Neural cell (in vitro differentiated cells): ENCODE data around the gene PCED1B. TPM values are rescaled to one million over a fixed set of nuclear protein-coding genes. Genes with fewer than 3 reads are reported as not detected.

Experiments
- H2AFZ ChIP-seq: fragments of 200-600, 300-800 bp; sonication (generic), shearing (Covaris generic); 2 replicates; pipeline ENCODE4 v1.6.0; 2014; ENCODE audit warnings: low read depth, mild to moderate bottlenecking, antibody characterized with exemption, low read length, moderate library complexity
- H3F3A ChIP-seq: fragments of 200-600 bp; shearing (Covaris generic); 2 replicates; pipeline ENCODE4 v1.6.1; 2016; ENCODE audit warnings: mild to moderate bottlenecking, moderate library complexity, mixed read lengths, antibody characterized with exemption, low read length; ENCODE audit not compliant: insufficient read depth, poor library complexity, severe bottlenecking
- H3K27ac ChIP-seq: fragments of 200-600, 300-800 bp; sonication (generic), shearing (Covaris generic); 2 replicates; pipeline ENCODE4 v1.5.1; 2014; ENCODE audit warnings: mild to moderate bottlenecking, low read length, moderate library complexity
- H3K27me3 ChIP-seq: fragments of 300-800, 200-600 bp; sonication (generic), shearing (Covaris generic); 2 replicates; pipeline ENCODE4 v1.6.0; 2014; ENCODE audit warnings: mild to moderate bottlenecking, low read depth, low read length, moderate library complexity; ENCODE audit not compliant: insufficient read depth
- H3K36me3 ChIP-seq: fragments of 300-800, 200-600 bp; sonication (generic), shearing (Covaris generic); 2 replicates; pipeline ENCODE4 v1.5.1; 2014; ENCODE audit warnings: mild to moderate bottlenecking, antibody characterized with exemption, low read length, moderate library complexity; ENCODE audit not compliant: insufficient read depth
- H3K4me2 ChIP-seq: fragments of 300-800, 200-600 bp; sonication (generic), shearing (Covaris generic); 2 replicates; pipeline ENCODE4 v1.6.0; 2014; ENCODE audit warnings: mild to moderate bottlenecking, low read length
- H3K4me3 ChIP-seq: fragments of 300-800, 200-600 bp; sonication (generic), shearing (Covaris generic); 2 replicates; pipeline ENCODE4 v1.5.1; 2014; ENCODE audit warnings: mild to moderate bottlenecking, low read length, moderate library complexity
- H3K79me2 ChIP-seq: fragments of 200-600 bp; shearing (Covaris generic); replicated peaks from 2 replicates; pipeline ENCODE4 v1.6.0; 2014; ENCODE audit warnings: mild to moderate bottlenecking, low read length, moderate library complexity; ENCODE audit not compliant: insufficient read depth
- H3K9ac ChIP-seq: fragments of 300-800, 200-600 bp; sonication (generic), shearing (Covaris generic); 2 replicates; pipeline ENCODE4 v1.6.1; 2016; ENCODE audit warnings: mild to moderate bottlenecking, low read length, mixed read lengths
- H3K9me2 ChIP-seq: fragments of 200-600 bp; shearing (Covaris generic); 2 replicates; pipeline ENCODE4 v1.6.1; 2016; ENCODE audit warnings: mild to moderate bottlenecking, low read length, mixed read lengths; ENCODE audit not compliant: insufficient read depth
- H3K9me3 ChIP-seq: fragments of 200-600, 300-800 bp; sonication (generic), shearing (Covaris generic); 2 replicates; pipeline ENCODE4 v1.6.1; 2016; ENCODE audit warnings: mild to moderate bottlenecking, mixed run types, low read length, moderate library complexity, mixed read lengths
- H4K20me1 ChIP-seq: fragments of 200-600 bp; shearing (Covaris generic); 2 replicates; pipeline ENCODE4 v1.6.1; 2016; ENCODE audit warnings: mild to moderate bottlenecking, mixed run types; ENCODE audit not compliant: insufficient read depth
- EP300 ChIP-seq: fragments of 450-650 bp; conservative IDR thresholded peaks from 2 replicates; pipeline ENCODE4 v1.6.1; 2014; ENCODE audit warnings: antibody characterized with exemption, mild to moderate bottlenecking, moderate library complexity; ENCODE audit not compliant: poor library complexity, severe bottlenecking
- EZH2 ChIP-seq: fragments of 200-600, 300-800 bp; shearing (Covaris generic), sonication (generic); IDR thresholded peaks from 2 replicates; pipeline ENCODE4 v1.6.1; 2014; ENCODE audit warnings: antibody characterized with exemption, low read length, borderline replicate concordance, mild to moderate bottlenecking; ENCODE audit not compliant: insufficient read depth, poor library complexity, severe bottlenecking
- MXI1 ChIP-seq: fragments of 450-650 bp; conservative IDR thresholded peaks from 2 replicates; pipeline ENCODE4 v1.6.1; 2014; ENCODE audit warnings: antibody characterized with exemption, mild to moderate bottlenecking; ENCODE audit not compliant: poor library complexity, severe bottlenecking
- POLR2AphosphoS5 ChIP-seq: IDR thresholded peaks from 2 replicates; pipeline ENCODE4 v1.6.1; 2012
- RAD21 ChIP-seq: fragments of 450-650 bp; conservative IDR thresholded peaks from 2 replicates; pipeline ENCODE4 v1.6.1; 2014; ENCODE audit warnings: antibody characterized with exemption, mild to moderate bottlenecking, moderate library complexity
- SMC3 ChIP-seq: fragments of 450-650 bp; conservative IDR thresholded peaks from 2 replicates; pipeline ENCODE4 v1.6.1; 2014; ENCODE audit warnings: antibody characterized with exemption, mild to moderate bottlenecking, moderate library complexity; ENCODE audit not compliant: poor library complexity
- TAF1 ChIP-seq: IDR thresholded peaks from 2 replicates; pipeline ENCODE4 v1.6.1; 2012; ENCODE audit warnings: low read depth
- polyA plus RNA-seq: library from polyadenylated mRNA; depleted of rRNA; stranded (reverse); fragments of >200 nt; gene quantifications from 2 replicates; pipeline ENCODE4 v1.2.3, GENCODE V29; 2014
- TF ChIP-seq, protein P1 (sequence below): IDR thresholded peaks from 2 replicates; pipeline ENCODE4 v1.6.1; 2012; ENCODE audit warnings: borderline replicate concordance
- TF ChIP-seq, protein P2 (sequence below): fragments of 450-650 bp; IDR thresholded peaks from 2 replicates; pipeline ENCODE4 v1.5.1; 2014; ENCODE audit warnings: antibody characterized with exemption, mild to moderate bottlenecking, moderate library complexity; ENCODE audit not compliant: poor library complexity, severe bottlenecking

Gene PCED1B
- polyA plus RNA-seq, 1 donor from 2014 or later: not detected

DNA sequence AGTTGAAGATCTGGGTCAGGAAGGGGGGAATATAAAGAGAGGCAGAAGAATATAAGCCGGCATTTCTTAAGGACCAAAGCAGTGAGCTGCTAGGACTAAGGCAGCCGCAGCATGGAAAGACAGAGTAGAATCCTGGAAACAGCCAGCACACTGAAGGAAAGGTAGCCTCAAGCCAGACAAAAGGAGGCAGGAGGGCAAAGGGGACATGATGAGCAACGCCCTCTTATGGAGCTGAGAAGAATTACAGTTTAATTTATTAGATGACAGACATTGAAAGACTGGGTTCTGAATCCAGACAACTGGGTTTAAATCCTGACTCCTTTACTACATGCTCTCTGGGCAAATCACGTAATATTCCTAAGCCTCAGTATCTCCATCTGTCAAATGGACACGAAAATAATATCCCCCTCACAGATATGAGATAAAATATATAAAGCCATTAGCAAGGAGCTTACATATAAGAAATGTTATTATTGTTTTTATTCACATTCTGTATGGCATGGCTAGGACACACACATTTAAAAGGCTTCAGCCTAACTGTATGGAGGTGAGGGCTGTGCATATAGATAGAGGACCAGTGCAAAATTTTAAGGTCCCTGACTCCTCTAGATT lies 8.1 kb upstream of the PCED1B start:
- no peak overlapping the region for H3K4me3 ChIP-seq
- no peaks in the 10 kb centered on the region for H3K27me3 ChIP-seq
- no peaks in the 10 kb centered on the region for H3K36me3 ChIP-seq
- TF ChIP-seq EP300: no peak
- TF ChIP-seq, protein P1, sequence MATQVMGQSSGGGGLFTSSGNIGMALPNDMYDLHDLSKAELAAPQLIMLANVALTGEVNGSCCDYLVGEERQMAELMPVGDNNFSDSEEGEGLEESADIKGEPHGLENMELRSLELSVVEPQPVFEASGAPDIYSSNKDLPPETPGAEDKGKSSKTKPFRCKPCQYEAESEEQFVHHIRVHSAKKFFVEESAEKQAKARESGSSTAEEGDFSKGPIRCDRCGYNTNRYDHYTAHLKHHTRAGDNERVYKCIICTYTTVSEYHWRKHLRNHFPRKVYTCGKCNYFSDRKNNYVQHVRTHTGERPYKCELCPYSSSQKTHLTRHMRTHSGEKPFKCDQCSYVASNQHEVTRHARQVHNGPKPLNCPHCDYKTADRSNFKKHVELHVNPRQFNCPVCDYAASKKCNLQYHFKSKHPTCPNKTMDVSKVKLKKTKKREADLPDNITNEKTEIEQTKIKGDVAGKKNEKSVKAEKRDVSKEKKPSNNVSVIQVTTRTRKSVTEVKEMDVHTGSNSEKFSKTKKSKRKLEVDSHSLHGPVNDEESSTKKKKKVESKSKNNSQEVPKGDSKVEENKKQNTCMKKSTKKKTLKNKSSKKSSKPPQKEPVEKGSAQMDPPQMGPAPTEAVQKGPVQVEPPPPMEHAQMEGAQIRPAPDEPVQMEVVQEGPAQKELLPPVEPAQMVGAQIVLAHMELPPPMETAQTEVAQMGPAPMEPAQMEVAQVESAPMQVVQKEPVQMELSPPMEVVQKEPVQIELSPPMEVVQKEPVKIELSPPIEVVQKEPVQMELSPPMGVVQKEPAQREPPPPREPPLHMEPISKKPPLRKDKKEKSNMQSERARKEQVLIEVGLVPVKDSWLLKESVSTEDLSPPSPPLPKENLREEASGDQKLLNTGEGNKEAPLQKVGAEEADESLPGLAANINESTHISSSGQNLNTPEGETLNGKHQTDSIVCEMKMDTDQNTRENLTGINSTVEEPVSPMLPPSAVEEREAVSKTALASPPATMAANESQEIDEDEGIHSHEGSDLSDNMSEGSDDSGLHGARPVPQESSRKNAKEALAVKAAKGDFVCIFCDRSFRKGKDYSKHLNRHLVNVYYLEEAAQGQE: no peak
- no peak for TF ChIP-seq POLR2AphosphoS5
- TF ChIP-seq EZH2: no peak
- no peak for TF ChIP-seq TAF1
- TF ChIP-seq, protein P2, sequence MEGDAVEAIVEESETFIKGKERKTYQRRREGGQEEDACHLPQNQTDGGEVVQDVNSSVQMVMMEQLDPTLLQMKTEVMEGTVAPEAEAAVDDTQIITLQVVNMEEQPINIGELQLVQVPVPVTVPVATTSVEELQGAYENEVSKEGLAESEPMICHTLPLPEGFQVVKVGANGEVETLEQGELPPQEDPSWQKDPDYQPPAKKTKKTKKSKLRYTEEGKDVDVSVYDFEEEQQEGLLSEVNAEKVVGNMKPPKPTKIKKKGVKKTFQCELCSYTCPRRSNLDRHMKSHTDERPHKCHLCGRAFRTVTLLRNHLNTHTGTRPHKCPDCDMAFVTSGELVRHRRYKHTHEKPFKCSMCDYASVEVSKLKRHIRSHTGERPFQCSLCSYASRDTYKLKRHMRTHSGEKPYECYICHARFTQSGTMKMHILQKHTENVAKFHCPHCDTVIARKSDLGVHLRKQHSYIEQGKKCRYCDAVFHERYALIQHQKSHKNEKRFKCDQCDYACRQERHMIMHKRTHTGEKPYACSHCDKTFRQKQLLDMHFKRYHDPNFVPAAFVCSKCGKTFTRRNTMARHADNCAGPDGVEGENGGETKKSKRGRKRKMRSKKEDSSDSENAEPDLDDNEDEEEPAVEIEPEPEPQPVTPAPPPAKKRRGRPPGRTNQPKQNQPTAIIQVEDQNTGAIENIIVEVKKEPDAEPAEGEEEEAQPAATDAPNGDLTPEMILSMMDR: no peak
- no peak for TF ChIP-seq SMC3
- TF ChIP-seq MXI1: no peak
- no peak for TF ChIP-seq RAD21
- H4K20me1 ChIP-seq: no peaks in the 10 kb centered on the region
- no peaks in the 10 kb centered on the region for H3K9me2 ChIP-seq
- no peak overlapping the region for H3K4me2 ChIP-seq
- no peaks in the 10 kb centered on the region for H3F3A ChIP-seq
- no peak overlapping the region for H3K9ac ChIP-seq
- H3K9me3 ChIP-seq: no peaks in the 10 kb centered on the region
- H2AFZ ChIP-seq: no peak overlapping the region
- no peaks in the 10 kb centered on the region for H3K79me2 ChIP-seq
- no peak overlapping the region for H3K27ac ChIP-seq

DNA sequence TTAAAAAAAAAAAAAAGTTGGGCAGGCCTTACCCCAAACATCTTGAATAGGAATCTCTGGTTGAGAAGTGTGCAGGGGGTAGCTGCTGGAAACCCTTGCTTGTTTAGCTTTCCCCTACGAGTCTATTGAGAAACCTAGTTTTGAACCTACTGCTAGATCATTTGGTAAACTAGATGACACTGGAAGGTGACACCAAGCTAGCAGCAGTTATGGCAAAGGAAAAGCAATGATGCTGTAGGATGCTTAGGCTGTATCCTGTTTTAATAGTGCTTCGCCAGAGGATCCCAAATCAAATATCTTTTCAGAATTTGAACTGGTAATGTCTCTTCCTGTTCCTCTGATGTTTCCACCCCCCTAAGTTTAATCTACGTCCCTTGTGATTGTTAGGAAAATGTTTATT lies 5.5 kb upstream of the PCED1B start:
- H3K4me3 ChIP-seq: no peak overlapping the region
- TF ChIP-seq, protein P1: no peak
- TF ChIP-seq TAF1: no peak
- TF ChIP-seq SMC3: no peak
- TF ChIP-seq RAD21: no peak
- TF ChIP-seq EZH2: no peak
- TF ChIP-seq POLR2AphosphoS5: no peak
- no peak for TF ChIP-seq EP300
- TF ChIP-seq MXI1: no peak
- TF ChIP-seq, protein P2: no peak
- H3K9me3 ChIP-seq: no peaks in the 10 kb centered on the region
- H3K36me3 ChIP-seq: no peaks in the 10 kb centered on the region
- H3K4me2 ChIP-seq: no peak overlapping the region
- H3K9ac ChIP-seq: no peak overlapping the region
- H3F3A ChIP-seq: no peaks in the 10 kb centered on the region
- H3K27me3 ChIP-seq: peaks cover 13% of the 10 kb centered on the region
- H2AFZ ChIP-seq: no peak overlapping the region
- H3K27ac ChIP-seq: no peak overlapping the region
- no peaks in the 10 kb centered on the region for H4K20me1 ChIP-seq
- no peaks in the 10 kb centered on the region for H3K9me2 ChIP-seq
- no peaks in the 10 kb centered on the region for H3K79me2 ChIP-seq
